SK-N-SH (cell line): ENCODE measurements around the gene ADRB2. TPM values are rescaled to one million over a fixed set of nuclear protein-coding genes. Genes with fewer than 3 reads are reported as not detected.

Experiments
- CTCF ChIA-PET: fragments of 300-600, 350-600 bp; formaldehyde crosslinking; extraction: SDS; loops from one replicate; lab custom pipeline; 2021; lab: Yijun Ruan, JAX
- POLR2A ChIA-PET: fragments of 350-600 bp; sonication (Branson Sonifier 250); formaldehyde crosslinking; extraction: SDS; loops from one replicate; lab custom pipeline; 2020; ENCODE audit warnings: antibody characterized with exemption, inconsistent platforms; lab: Yijun Ruan, JAX
- DNase-seq: peaks from one replicate; pipeline ENCODE4 v3.0.0; 2012
- H2AFZ ChIP-seq: fragments of 200-600 bp; sonication (generic); 2 replicates; pipeline ENCODE4 v1.8.1; 2016; ENCODE audit warnings: antibody characterized with exemption, mild to moderate bottlenecking, low read depth
- H3F3A ChIP-seq: fragments of 200-600 bp; sonication (generic); replicated peaks from 2 replicates; pipeline ENCODE3; 2016; ENCODE audit warnings: antibody characterized with exemption, mild to moderate bottlenecking; ENCODE audit not compliant: insufficient read depth
- H3K27ac ChIP-seq, 2 experiments: fragments of 200-500 bp in 1 of 2; fragments of 200-600 bp in 1 of 2; sonication (Bioruptor generic) in 1 of 2; sonication (generic), shearing (Covaris generic) in 1 of 2; 2 replicates each; pipeline versions ENCODE4 v1.5.1 to v1.6.1; 2014 to 2016; ENCODE audit warnings: low read depth in 2 of 2, inconsistent platforms in 1 of 2, low read length in 1 of 2, mild to moderate bottlenecking in 1 of 2, mixed read lengths in 1 of 2
- H3K27me3 ChIP-seq: fragments of 200-600 bp; sonication (generic), shearing (Covaris generic); 2 replicates; pipeline ENCODE4 v1.6.1; 2016; ENCODE audit warnings: mixed run types; ENCODE audit not compliant: insufficient read depth
- H3K36me3 ChIP-seq, 2 experiments: fragments of 200-500 bp in 1 of 2; fragments of 200-600 bp in 1 of 2; sonication (Bioruptor generic) in 1 of 2; sonication (generic) in 1 of 2; replicated peaks in 1 of 2; 2 replicates each; pipeline versions ENCODE3 to v1.5.1; 2014 to 2016; ENCODE audit warnings: low read length in 1 of 2, mild to moderate bottlenecking in 1 of 2; ENCODE audit not compliant: insufficient read depth in 2 of 2, control insufficient read depth in 1 of 2
- H3K4me1 ChIP-seq, 2 experiments: fragments of 200-500 bp in 1 of 2; fragments of 200-600 bp in 1 of 2; sonication (Bioruptor generic) in 1 of 2; sonication (generic), shearing (Covaris generic) in 1 of 2; 2 replicates each; pipeline versions ENCODE4 v1.5.1 to v1.6.1; 2014 to 2016; ENCODE audit warnings: low read depth in 1 of 2, low read length in 1 of 2, mixed run types in 1 of 2; ENCODE audit not compliant: insufficient read depth in 2 of 2, control insufficient read depth in 1 of 2
- H3K4me2 ChIP-seq: fragments of 200-600 bp; sonication (generic), shearing (Covaris generic); 2 replicates; pipeline ENCODE4 v1.6.1; 2017; ENCODE audit warnings: mixed run types
- H3K4me3 ChIP-seq, 2 experiments: fragments of 200-500 bp in 1 of 2; fragments of 200-600 bp in 1 of 2; sonication (Bioruptor generic) in 1 of 2; sonication (generic), shearing (Covaris generic) in 1 of 2; 2 replicates each; pipeline versions ENCODE4 v1.5.1 to v1.8.1; 2014 to 2016; ENCODE audit warnings: low read depth in 2 of 2, inconsistent platforms in 1 of 2, low read length in 1 of 2, mild to moderate bottlenecking in 1 of 2, mixed read lengths in 1 of 2, moderate library complexity in 1 of 2
- H3K79me2 ChIP-seq: fragments of 200-600 bp; sonication (generic); 2 replicates; pipeline ENCODE4 v1.8.1; 2017; ENCODE audit warnings: mild to moderate bottlenecking; ENCODE audit not compliant: insufficient read depth
- H3K9ac ChIP-seq: fragments of 200-600 bp; sonication (generic); 2 replicates; pipeline ENCODE4 v1.6.1; 2017; ENCODE audit warnings: mixed run types
- H3K9me2 ChIP-seq: fragments of 200-600 bp; sonication (generic); 2 replicates; pipeline ENCODE4 v1.6.1; 2017; ENCODE audit warnings: mixed run types
- H3K9me3 ChIP-seq: fragments of 200-600 bp; sonication (generic); 2 replicates; pipeline ENCODE4 v1.6.1; 2017; ENCODE audit warnings: mixed run types, mild to moderate bottlenecking, moderate library complexity
- H4K20me1 ChIP-seq: fragments of 200-600 bp; sonication (generic); 2 replicates; pipeline ENCODE4 v1.6.1; 2017; ENCODE audit warnings: mild to moderate bottlenecking, mixed run types; ENCODE audit not compliant: insufficient read depth
- CHD2 ChIP-seq: fragments of 150-350 bp; IDR thresholded peaks from 2 replicates; pipeline ENCODE4 v1.6.1; 2018; ENCODE audit warnings: low read length; ENCODE audit not compliant: partially characterized antibody
- EP300 ChIP-seq, 2 experiments: IDR thresholded peaks; 2 replicates each; pipeline versions ENCODE4 v1.4.0 to v1.6.1; 2012; ENCODE audit warnings: borderline replicate concordance in 1 of 2, low read depth in 1 of 2, low read length in 1 of 2
- FOXJ3 ChIP-seq: sonication (generic); formaldehyde crosslinking; IDR thresholded peaks from 2 replicates; pipeline ENCODE4 v1.5.1; 2020; ENCODE audit warnings: mild to moderate bottlenecking, missing genetic modification reagents
- GABPA ChIP-seq: IDR thresholded peaks from 2 replicates; pipeline ENCODE4 v1.4.0; 2012; ENCODE audit warnings: low read depth, mild to moderate bottlenecking
- MAX ChIP-seq: IDR thresholded peaks from 2 replicates; pipeline ENCODE4 v1.4.0; 2012; ENCODE audit warnings: low read depth
- MEF2A ChIP-seq: IDR thresholded peaks from 2 replicates; pipeline ENCODE4 v1.4.0; 2012; ENCODE audit warnings: low read depth, borderline replicate concordance
- MXI1 ChIP-seq: IDR thresholded peaks from 2 replicates; pipeline ENCODE4 v1.6.1; 2012; ENCODE audit warnings: mild to moderate bottlenecking, low read depth, low read length, improper control_type of control experiment
- NFIC ChIP-seq: IDR thresholded peaks from 2 replicates; pipeline ENCODE4 v1.4.0; 2012; ENCODE audit warnings: borderline replicate concordance
- POLR2AphosphoS5 ChIP-seq: IDR thresholded peaks from 2 replicates; pipeline ENCODE4 v1.6.1; 2012; ENCODE audit warnings: low read depth, low read length
- RAD21 ChIP-seq: IDR thresholded peaks from 2 replicates; pipeline ENCODE4 v1.6.1; 2012; ENCODE audit warnings: mild to moderate bottlenecking, low read length
- RCOR1 ChIP-seq: fragments of 150-350 bp; IDR thresholded peaks from 2 replicates; pipeline ENCODE4 v1.6.1; 2017; ENCODE audit warnings: antibody characterized with exemption, low read length
- SIN3A ChIP-seq: IDR thresholded peaks from 2 replicates; pipeline ENCODE4 v1.6.1; 2012; ENCODE audit warnings: low read depth, mild to moderate bottlenecking, low read length, moderate library complexity, borderline replicate concordance
- TAF1 ChIP-seq: IDR thresholded peaks from 2 replicates; pipeline ENCODE4 v1.6.1; 2012; ENCODE audit warnings: low read depth, mild to moderate bottlenecking, low read length, moderate library complexity, borderline replicate concordance
- TEAD4 ChIP-seq: IDR thresholded peaks from 2 replicates; pipeline ENCODE4 v1.4.0; 2012; ENCODE audit warnings: mild to moderate bottlenecking, borderline replicate concordance; ENCODE audit not compliant: insufficient read depth
- USF1 ChIP-seq: IDR thresholded peaks from 2 replicates; pipeline ENCODE4 v1.4.0; 2012; ENCODE audit warnings: low read depth, borderline replicate concordance
- YY1 ChIP-seq: IDR thresholded peaks from 2 replicates; pipeline ENCODE4 v1.4.0; 2012; ENCODE audit warnings: low read depth, mild to moderate bottlenecking
- WGBS: methylation state at CpG from one replicate; pipeline ENCODE4 v1.1.6; 2017; ENCODE audit warnings: low lambda C conversion rate; 5-methylcytosine and 5-hydroxymethylcytosine counted together
- polyA plus RNA-seq, 3 experiments: library from polyadenylated mRNA; depleted of rRNA; stranded (reverse); fragments of >200 nt; gene quantifications; 2 replicates each; pipeline ENCODE4 v1.2.3, GENCODE V29; 2012
- TF ChIP-seq, protein P1 (sequence below): fragments of 150-350 bp; IDR thresholded peaks from 2 replicates; pipeline ENCODE4 v1.6.1; 2016; ENCODE audit warnings: mild to moderate bottlenecking, low read depth, low read length

The ADRB2 gene
- polyA plus RNA-seq, 1 of the 3 experiments (the other 2 are of a cell fraction), result 1.0 TPM

DNA sequence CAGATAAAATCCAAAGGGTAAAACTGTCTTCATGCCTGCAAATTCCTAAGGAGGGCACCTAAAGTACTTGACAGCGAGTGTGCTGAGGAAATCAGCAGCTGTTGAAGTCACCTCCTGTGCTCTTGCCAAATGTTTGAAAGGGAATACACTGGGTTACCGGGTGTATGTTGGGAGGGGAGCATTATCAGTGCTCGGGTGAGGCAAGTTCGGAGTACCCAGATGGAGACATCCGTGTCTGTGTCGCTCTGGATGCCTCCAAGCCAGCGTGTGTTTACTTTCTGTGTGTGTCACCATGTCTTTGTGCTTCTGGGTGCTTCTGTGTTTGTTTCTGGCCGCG, 727 bp upstream of the ADRB2 start:
- ChIA-PET POLR2A (no interaction called here), CTCF (interaction anchor here (1.6 kb wide), 1 partner anchor 209 kb away, joined by 5 read pairs; no protein-coding TSS in a partner anchor)
- Histone ChIP-seq H3K4me2 (peak overlapping the region; percentile 94), H3F3A (no peaks in the 10 kb centered on the region), H3K27me3 (no peaks in the 10 kb centered on the region), H3K4me3 (peak overlapping the region; percentile 51 to 67), H3K9me2 (no peaks in the 10 kb centered on the region), H2AFZ (peak overlapping the region; percentile 95), H3K27ac (peak overlapping the region; percentile 24 to 66; a peak in 3 of 4 replicates), H3K79me2 (peaks cover 32% of the 10 kb centered on the region; the same call in 1 of the 2 replicates), H3K9me3 (no peaks in the 10 kb centered on the region), H3K9ac (peak overlapping the region; percentile 78), H3K36me3 (no peaks in the 10 kb centered on the region), H3K4me1 (peaks cover 0 to 11% of the 10 kb centered on the region in 2 experiments; a peak in 1 of 4 replicates), H4K20me1 (no peaks in the 10 kb centered on the region; the same call in 1 of the 2 replicates)
- DNase-seq, result no peak
- WGBS, result under 1% methylated on average over 9 of the region's 9 CpGs
- no peak for TF ChIP-seq SIN3A
- TF ChIP-seq, protein P1, sequence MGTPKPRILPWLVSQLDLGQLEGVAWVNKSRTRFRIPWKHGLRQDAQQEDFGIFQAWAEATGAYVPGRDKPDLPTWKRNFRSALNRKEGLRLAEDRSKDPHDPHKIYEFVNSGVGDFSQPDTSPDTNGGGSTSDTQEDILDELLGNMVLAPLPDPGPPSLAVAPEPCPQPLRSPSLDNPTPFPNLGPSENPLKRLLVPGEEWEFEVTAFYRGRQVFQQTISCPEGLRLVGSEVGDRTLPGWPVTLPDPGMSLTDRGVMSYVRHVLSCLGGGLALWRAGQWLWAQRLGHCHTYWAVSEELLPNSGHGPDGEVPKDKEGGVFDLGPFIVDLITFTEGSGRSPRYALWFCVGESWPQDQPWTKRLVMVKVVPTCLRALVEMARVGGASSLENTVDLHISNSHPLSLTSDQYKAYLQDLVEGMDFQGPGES, result no peak
- no peak for TF ChIP-seq RAD21
- TF ChIP-seq GABPA, result no peak
- no peak for TF ChIP-seq TEAD4
- no peak for TF ChIP-seq TAF1
- no peak for TF ChIP-seq MXI1
- no peak for TF ChIP-seq RCOR1
- TF ChIP-seq YY1, result no peak
- no peak for TF ChIP-seq CHD2
- TF ChIP-seq MEF2A, result no peak
- TF ChIP-seq USF1, result no peak
- TF ChIP-seq FOXJ3 (CRISPR knock-in tag), result no peak
- TF ChIP-seq NFIC, result no peak
- no peak for TF ChIP-seq EP300 (IDR thresholded peaks at IDR 0.05; ENCODE audit: borderline replicate concordance in 1 of 2, low read depth in 1 of 2, low read length in 1 of 2)

GRCh38 chr5:148826739-148827070, 294 bp downstream of the ADRB2 start:
- H3K79me2 ChIP-seq, result peaks cover 37% of the 10 kb centered on the region; the same call in 1 of the 2 replicates
- DNase-seq, result no peak
- peak overlapping the region; percentile 94 for H3K4me2 ChIP-seq
- peak overlapping the region; percentile 51 to 67 for H3K4me3 ChIP-seq
- peak overlapping the region; percentile 95 for H2AFZ ChIP-seq
- WGBS, result 18% methylated on average over 5 of the region's 28 CpGs
- TF ChIP-seq YY1 (no peak), MAX (peak; percentile 51; the same call in 1 of the 2 replicates), POLR2AphosphoS5 (no peak)
- no peaks in the 10 kb centered on the region for H3K9me3 ChIP-seq
- no peaks in the 10 kb centered on the region for H3K36me3 ChIP-seq
- H4K20me1 ChIP-seq, result no peaks in the 10 kb centered on the region; the same call in 1 of the 2 replicates
- H3F3A ChIP-seq, result no peaks in the 10 kb centered on the region
- H3K27me3 ChIP-seq, result no peaks in the 10 kb centered on the region
- ChIA-PET POLR2A (no interaction called here), CTCF (interaction anchor here (0.5 kb wide), 1 partner anchor 452 kb away, joined by 3 read pairs; no protein-coding TSS in a partner anchor)
- peaks cover 0 to 11% of the 10 kb centered on the region in 2 experiments; a peak in 1 of 4 replicates for H3K4me1 ChIP-seq
- no peak overlapping the region; a peak in 1 of 4 replicates for H3K27ac ChIP-seq
- H3K9ac ChIP-seq, result peak overlapping the region; percentile 63
- no peaks in the 10 kb centered on the region for H3K9me2 ChIP-seq
